ENCODE results near the gene FOLH1.
"Not testable (repeated sequence)": the region's sequence is repeated elsewhere in the genome, so short reads cannot be mapped to it uniquely, and the experiment has no call there.

FOLH1 gene

DNA sequence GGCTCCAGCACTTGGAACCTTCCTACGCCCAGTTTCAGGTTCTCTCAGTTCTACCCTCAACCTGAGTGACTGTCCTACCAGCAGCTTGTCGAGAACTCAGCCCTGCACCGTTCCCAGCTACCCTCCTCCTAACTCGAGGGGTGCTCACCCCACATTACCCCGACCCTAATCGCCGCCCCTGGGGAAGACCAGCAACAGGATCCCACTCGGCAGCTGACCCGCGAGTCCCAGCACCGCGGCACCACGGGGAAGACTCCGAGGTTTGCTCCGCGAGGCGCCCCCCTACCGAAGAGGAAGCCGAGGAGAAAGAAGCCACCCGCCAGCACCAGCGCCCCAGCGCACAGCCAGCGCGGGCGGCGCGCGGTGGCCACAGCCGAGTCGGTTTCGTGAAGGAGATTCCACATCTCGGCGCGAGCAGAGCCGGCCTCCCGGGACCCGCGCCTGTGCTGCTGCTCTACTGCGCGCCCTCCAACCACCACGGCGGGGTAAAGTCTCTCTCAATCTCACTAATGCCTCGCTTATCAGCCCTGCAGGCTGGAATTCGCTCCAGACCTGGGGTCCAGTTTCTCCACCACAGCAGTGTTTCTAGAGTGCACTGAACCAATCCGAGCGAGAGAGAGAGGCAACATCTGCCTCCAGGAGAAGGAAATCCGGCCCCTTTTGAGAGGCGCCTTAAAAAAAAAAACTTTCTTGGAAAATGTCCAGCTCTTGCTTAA lies at the start of gene FOLH1:
TSS of gene FOLH1 (minus strand) at position 597 of the 716 bp plus-strand sequence. CDS start at position 404, 193 bp downstream.
- no peak within 1 kb of the TSS for H3K4me3 ChIP-seq (ENCODE audit: low read depth, low read length)
- no peak for DNase-seq (ENCODE audit: low read depth, low spot score)
- CTCF ChIA-PET = no interaction called here
- TF ChIP-seq, protein P1, sequence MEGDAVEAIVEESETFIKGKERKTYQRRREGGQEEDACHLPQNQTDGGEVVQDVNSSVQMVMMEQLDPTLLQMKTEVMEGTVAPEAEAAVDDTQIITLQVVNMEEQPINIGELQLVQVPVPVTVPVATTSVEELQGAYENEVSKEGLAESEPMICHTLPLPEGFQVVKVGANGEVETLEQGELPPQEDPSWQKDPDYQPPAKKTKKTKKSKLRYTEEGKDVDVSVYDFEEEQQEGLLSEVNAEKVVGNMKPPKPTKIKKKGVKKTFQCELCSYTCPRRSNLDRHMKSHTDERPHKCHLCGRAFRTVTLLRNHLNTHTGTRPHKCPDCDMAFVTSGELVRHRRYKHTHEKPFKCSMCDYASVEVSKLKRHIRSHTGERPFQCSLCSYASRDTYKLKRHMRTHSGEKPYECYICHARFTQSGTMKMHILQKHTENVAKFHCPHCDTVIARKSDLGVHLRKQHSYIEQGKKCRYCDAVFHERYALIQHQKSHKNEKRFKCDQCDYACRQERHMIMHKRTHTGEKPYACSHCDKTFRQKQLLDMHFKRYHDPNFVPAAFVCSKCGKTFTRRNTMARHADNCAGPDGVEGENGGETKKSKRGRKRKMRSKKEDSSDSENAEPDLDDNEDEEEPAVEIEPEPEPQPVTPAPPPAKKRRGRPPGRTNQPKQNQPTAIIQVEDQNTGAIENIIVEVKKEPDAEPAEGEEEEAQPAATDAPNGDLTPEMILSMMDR (IDR thresholded peaks at IDR 0.05; ENCODE audit: insufficient read depth, low read length, missing control alignments) = no peak
- POLR2A ChIA-PET = no interaction called here

GRCh38 chr11:49255148-49255547 lies 46.7 kb upstream of the FOLH1 start:
- DNase-seq (ENCODE audit: low read depth, low spot score); POLR2A ChIA-PET; CTCF ChIA-PET; H3K4me3 ChIP-seq (ENCODE audit: low read depth, low read length): not testable (repeated sequence)

DNA sequence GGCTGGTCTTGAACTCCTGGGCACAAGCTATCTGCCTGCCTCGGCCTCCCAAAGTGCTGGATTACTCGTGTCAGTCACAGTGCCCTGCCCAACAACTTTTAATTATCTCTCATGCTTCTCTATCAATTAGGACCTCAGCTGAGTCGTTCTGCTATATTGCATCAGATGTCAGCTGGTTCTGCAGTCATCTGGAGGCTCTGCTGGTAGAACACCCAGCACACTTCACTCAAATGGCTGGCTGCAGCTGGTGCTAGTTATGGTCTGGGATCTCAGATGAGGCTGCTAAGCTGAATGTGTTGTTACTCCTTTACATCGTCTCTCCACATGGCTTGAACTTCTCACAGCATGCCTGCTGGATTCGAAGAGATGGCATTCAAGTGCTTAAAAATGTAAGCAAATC lies 42.8 kb upstream of the FOLH1 start:
- POLR2A ChIA-PET; H3K4me3 ChIP-seq (ENCODE audit: low read depth, low read length); DNase-seq (ENCODE audit: low read depth, low spot score); CTCF ChIA-PET: not testable (repeated sequence)

DNA sequence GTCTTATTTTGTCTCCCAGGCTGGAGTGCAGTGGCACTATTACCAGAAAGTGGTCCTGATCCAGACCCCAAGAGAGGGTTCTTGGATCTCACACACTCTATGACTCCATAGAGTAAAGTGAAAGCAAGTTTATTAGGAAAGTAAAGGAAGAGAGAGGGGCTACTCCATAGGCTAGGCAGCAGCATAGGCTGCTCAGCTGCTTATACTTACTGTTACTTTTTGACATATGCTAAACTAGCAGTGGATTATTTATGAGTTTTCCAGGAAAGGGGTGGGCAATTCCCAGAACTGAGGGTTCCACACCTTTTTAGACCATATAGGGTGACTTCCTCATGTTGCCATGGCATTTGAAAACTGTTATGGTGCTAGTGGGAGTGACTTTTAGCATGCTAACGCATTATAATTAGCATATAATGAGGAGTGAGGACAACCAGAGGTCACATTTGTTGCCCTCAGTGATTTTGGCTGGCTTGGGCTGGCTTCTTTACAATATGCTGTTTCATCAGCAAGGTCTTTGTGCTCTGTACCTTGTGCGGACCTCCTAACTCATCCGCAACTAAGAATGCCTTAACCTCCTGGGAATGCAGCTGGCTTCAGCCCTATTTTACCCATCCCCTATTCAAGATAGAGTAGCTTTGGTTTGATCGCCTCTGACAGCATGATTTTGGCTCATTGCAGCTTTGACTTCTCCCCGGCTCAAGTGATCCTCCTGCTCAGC lies 42.2 kb upstream of the FOLH1 start:
- DNase-seq (ENCODE audit: low read depth, low spot score); H3K4me3 ChIP-seq (ENCODE audit: low read depth, low read length); POLR2A ChIA-PET; CTCF ChIA-PET: not testable (repeated sequence)

- POLR2A ChIA-PET; CTCF ChIA-PET; DNase-seq (ENCODE audit: low read depth, low spot score); H3K4me3 ChIP-seq (ENCODE audit: low read depth, low read length): not testable (repeated sequence)
These were observed 41.0 kb upstream of the FOLH1 start for GRCh38 chr11:49249363-49249762.

- DNase-seq (ENCODE audit: low read depth, low spot score); CTCF ChIA-PET; H3K4me3 ChIP-seq (ENCODE audit: low read depth, low read length); POLR2A ChIA-PET: not testable (repeated sequence)
These were observed 25.3 kb upstream of the FOLH1 start for GRCh38 chr11:49233685-49234084.

DNA sequence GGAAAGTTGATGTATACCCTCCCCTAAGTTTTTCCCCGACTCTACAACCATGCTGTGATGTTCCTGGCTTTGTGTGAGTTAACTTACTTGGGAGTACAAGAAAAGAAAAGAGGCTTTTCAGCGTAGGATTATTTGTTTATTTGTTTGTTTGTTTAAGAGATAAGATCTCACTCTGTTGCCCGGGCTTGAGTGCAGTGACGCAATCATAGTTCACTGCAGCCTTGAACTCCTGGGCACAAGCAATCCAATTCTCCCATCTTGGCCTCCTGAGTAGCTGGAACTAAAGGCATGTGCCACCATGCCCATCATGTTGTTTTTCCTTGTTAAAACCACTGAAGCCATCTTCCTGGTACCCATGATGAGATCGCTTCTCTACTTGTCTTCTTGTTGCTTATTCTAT lies 24.6 kb upstream of the FOLH1 start:
- DNase-seq (ENCODE audit: low read depth, low spot score); CTCF ChIA-PET; H3K4me3 ChIP-seq (ENCODE audit: low read depth, low read length); POLR2A ChIA-PET: not testable (repeated sequence)

DNA sequence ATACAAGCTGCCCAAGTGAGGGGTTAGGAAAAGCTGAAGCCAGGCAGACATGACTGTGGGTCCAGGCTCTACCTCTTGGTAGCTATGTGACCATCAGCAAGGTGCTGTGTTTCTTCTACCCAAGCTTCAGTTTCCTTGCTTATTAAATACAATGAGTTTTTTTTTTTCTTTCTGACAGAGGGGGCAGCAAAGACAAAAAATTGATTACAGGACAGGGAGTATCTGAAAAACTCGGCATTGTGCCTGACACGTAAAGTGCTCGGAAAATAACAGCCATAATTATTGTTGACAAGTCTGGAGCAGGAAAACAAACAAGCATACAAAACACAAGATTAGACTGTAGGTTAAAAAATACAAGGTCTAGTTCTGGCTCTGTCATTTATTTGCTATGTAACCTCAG lies 23.3 kb upstream of the FOLH1 start:
- POLR2A ChIA-PET; H3K4me3 ChIP-seq (ENCODE audit: low read depth, low read length); DNase-seq (ENCODE audit: low read depth, low spot score); CTCF ChIA-PET: not testable (repeated sequence)

DNA sequence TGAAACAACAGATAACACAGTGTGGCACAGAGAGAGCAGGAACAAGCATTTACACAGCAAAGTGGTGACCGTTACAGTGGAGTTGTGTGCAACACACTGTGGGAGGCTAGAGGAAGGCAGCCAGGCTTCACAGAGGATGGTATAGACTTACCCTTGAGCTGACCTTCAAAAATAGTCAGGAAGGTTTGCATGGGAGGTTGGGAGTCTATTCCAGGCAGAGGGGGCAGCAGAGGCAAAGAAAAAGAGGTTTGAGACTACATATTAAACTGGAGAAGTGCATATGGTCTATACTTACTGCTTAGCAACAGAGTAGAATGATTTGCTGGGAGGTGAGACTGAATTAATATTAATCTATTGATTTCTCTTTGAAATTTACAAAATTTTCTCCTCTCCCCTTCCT lies 22.1 kb upstream of the FOLH1 start:
- DNase-seq (ENCODE audit: low read depth, low spot score); POLR2A ChIA-PET; H3K4me3 ChIP-seq (ENCODE audit: low read depth, low read length); CTCF ChIA-PET: not testable (repeated sequence)

- DNase-seq (ENCODE audit: low read depth, low spot score); CTCF ChIA-PET; POLR2A ChIA-PET; H3K4me3 ChIP-seq (ENCODE audit: low read depth, low read length): not testable (repeated sequence)
These were observed 21.6 kb upstream of the FOLH1 start for GRCh38 chr11:49230001-49230400.

DNA sequence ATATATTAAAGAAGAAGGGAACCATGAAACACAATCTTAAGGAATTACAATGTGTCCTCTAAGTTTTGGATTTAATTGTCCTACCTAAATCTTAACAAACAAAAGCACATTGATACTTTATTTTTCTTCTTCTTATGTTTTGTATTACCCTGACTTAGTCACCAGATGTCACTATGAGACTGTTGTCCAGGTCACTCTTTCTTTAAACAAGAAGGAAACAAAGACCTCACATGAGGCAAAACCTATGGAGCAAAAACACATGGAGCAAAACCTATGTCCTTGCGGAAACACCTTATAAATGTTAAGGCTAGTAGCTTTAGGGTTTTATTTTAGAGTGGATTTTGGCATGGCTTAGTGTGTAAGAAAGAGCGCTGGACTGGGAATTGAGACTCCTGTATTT lies 20.7 kb upstream of the FOLH1 start:
- H3K4me3 ChIP-seq (ENCODE audit: low read depth, low read length); POLR2A ChIA-PET; DNase-seq (ENCODE audit: low read depth, low spot score); CTCF ChIA-PET: not testable (repeated sequence)

GRCh38 chr11:49225255-49225785 lies 16.9 kb upstream of the FOLH1 start:
- DNase-seq (ENCODE audit: low read depth, low spot score); CTCF ChIA-PET; H3K4me3 ChIP-seq (ENCODE audit: low read depth, low read length); POLR2A ChIA-PET: not testable (repeated sequence)

All from AG04449 (cell line).